H1 (cell line): ENCODE results near the gene OBSCN. TPM values are rescaled to one million over a fixed set of nuclear protein-coding genes. Genes with fewer than 3 reads are reported as not detected.

Experiments
- CTBP2 ChIP-seq: IDR thresholded peaks from 2 replicates; pipeline ENCODE4 v1.7.0; 2011; ENCODE audit warnings: borderline replicate concordance, mild to moderate bottlenecking, moderate library complexity, mixed read lengths, low read length; ENCODE audit not compliant: insufficient read depth, insufficient read length
- HDAC6 ChIP-seq: IDR thresholded peaks from one replicate; pipeline ENCODE4 v1.7.1; 2012; ENCODE audit warnings: low read depth, mild to moderate bottlenecking, inconsistent platforms, low read length, moderate library complexity
- RXRA ChIP-seq: IDR thresholded peaks from 2 replicates; pipeline ENCODE4 v1.6.1; 2011; ENCODE audit warnings: low read depth, mild to moderate bottlenecking, low read length, moderate library complexity; ENCODE audit not compliant: insufficient read depth
- SUZ12 ChIP-seq: fragments of 200-600 bp; sonication (generic); IDR thresholded peaks from 2 replicates; pipeline ENCODE4 v1.6.1; 2012; ENCODE audit warnings: mild to moderate bottlenecking, inconsistent platforms, low read length, moderate library complexity, mixed read lengths
- polyA plus RNA-seq, 7 experiments: library from polyadenylated mRNA; depleted of rRNA in 3 of 7; stranded (reverse) in 5 of 7; unstranded in 2 of 7; fragments of >200 nt in 5 of 7; fragments of 200-250 nt in 2 of 7; gene quantifications; 1 replicate in 5 of 7; 2 replicates in 1 of 7; 4 replicates in 1 of 7; pipeline versions ENCODE4 v1.2.1 to v1.2.3, GENCODE V29; 2011 to 2013; ENCODE audit warnings: missing spikeins in 2 of 7, mixed read lengths in 2 of 7
- total RNA-seq: library from RNA; stranded (reverse); fragmentation: NEBNext Ultra II Directional; extraction: Animal tissue kit (Norgen Biotek cat#: 25700); gene quantifications from 2 replicates; pipeline ENCODE4 v1.2.1, GENCODE V29; 2021
- TF ChIP-seq, protein P1 (sequence below): fragments of 300-600 bp; sonication (generic); IDR thresholded peaks from 2 replicates; pipeline ENCODE4 v1.7.1; 2012; ENCODE audit warnings: low read length, moderate library complexity, mild to moderate bottlenecking, inconsistent platforms; ENCODE audit not compliant: insufficient replicate concordance

The OBSCN gene
- total and polyA plus RNA-seq, 2 of the 8 experiments (the other 6 are each of a cell fraction or from before 2014, with no cell fraction given), result 7.5 to 28.4 TPM

DNA sequence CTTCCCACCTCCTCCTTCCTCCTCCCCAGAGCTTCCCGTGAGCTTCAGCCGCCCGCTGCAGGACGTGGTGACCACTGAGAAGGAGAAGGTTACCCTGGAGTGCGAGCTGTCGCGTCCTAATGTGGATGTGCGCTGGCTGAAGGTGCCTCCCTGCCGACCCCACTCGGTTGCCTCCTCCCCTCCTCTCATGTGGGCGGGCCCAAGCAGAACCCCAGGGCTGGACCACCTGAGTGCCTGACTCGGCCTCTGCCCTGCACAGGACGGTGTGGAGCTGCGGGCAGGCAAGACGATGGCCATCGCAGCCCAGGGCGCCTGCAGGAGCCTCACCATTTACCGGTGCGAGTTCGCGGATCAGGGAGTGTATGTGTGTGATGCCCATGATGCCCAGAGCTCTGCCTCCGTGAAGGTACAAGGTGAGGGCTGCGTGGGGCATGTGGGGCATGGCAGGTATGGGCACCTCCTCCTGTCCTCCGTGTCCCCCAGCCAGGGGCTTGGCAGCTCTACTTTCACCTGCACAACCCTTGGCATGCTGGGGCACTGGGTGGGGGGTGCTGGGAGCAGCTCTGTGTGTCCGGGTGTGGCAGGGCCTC lies 69.2 kb downstream of the OBSCN start (continued):
- TF ChIP-seq, protein P1, sequence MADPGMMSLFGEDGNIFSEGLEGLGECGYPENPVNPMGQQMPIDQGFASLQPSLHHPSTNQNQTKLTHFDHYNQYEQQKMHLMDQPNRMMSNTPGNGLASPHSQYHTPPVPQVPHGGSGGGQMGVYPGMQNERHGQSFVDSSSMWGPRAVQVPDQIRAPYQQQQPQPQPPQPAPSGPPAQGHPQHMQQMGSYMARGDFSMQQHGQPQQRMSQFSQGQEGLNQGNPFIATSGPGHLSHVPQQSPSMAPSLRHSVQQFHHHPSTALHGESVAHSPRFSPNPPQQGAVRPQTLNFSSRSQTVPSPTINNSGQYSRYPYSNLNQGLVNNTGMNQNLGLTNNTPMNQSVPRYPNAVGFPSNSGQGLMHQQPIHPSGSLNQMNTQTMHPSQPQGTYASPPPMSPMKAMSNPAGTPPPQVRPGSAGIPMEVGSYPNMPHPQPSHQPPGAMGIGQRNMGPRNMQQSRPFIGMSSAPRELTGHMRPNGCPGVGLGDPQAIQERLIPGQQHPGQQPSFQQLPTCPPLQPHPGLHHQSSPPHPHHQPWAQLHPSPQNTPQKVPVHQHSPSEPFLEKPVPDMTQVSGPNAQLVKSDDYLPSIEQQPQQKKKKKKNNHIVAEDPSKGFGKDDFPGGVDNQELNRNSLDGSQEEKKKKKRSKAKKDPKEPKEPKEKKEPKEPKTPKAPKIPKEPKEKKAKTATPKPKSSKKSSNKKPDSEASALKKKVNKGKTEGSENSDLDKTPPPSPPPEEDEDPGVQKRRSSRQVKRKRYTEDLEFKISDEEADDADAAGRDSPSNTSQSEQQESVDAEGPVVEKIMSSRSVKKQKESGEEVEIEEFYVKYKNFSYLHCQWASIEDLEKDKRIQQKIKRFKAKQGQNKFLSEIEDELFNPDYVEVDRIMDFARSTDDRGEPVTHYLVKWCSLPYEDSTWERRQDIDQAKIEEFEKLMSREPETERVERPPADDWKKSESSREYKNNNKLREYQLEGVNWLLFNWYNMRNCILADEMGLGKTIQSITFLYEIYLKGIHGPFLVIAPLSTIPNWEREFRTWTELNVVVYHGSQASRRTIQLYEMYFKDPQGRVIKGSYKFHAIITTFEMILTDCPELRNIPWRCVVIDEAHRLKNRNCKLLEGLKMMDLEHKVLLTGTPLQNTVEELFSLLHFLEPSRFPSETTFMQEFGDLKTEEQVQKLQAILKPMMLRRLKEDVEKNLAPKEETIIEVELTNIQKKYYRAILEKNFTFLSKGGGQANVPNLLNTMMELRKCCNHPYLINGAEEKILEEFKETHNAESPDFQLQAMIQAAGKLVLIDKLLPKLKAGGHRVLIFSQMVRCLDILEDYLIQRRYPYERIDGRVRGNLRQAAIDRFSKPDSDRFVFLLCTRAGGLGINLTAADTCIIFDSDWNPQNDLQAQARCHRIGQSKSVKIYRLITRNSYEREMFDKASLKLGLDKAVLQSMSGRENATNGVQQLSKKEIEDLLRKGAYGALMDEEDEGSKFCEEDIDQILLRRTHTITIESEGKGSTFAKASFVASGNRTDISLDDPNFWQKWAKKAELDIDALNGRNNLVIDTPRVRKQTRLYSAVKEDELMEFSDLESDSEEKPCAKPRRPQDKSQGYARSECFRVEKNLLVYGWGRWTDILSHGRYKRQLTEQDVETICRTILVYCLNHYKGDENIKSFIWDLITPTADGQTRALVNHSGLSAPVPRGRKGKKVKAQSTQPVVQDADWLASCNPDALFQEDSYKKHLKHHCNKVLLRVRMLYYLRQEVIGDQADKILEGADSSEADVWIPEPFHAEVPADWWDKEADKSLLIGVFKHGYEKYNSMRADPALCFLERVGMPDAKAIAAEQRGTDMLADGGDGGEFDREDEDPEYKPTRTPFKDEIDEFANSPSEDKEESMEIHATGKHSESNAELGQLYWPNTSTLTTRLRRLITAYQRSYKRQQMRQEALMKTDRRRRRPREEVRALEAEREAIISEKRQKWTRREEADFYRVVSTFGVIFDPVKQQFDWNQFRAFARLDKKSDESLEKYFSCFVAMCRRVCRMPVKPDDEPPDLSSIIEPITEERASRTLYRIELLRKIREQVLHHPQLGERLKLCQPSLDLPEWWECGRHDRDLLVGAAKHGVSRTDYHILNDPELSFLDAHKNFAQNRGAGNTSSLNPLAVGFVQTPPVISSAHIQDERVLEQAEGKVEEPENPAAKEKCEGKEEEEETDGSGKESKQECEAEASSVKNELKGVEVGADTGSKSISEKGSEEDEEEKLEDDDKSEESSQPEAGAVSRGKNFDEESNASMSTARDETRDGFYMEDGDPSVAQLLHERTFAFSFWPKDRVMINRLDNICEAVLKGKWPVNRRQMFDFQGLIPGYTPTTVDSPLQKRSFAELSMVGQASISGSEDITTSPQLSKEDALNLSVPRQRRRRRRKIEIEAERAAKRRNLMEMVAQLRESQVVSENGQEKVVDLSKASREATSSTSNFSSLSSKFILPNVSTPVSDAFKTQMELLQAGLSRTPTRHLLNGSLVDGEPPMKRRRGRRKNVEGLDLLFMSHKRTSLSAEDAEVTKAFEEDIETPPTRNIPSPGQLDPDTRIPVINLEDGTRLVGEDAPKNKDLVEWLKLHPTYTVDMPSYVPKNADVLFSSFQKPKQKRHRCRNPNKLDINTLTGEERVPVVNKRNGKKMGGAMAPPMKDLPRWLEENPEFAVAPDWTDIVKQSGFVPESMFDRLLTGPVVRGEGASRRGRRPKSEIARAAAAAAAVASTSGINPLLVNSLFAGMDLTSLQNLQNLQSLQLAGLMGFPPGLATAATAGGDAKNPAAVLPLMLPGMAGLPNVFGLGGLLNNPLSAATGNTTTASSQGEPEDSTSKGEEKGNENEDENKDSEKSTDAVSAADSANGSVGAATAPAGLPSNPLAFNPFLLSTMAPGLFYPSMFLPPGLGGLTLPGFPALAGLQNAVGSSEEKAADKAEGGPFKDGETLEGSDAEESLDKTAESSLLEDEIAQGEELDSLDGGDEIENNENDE, result no peak
- TF ChIP-seq CTBP2, result no peak
- no peak for TF ChIP-seq HDAC6
- no peak for TF ChIP-seq RXRA
- TF ChIP-seq SUZ12, result no peak
